ENCODE measurements around the gene TAC1.
"Not testable (repeated sequence)": the region's sequence is repeated elsewhere in the genome, so short reads cannot be mapped to it uniquely, and the experiment has no call there.

Gene TAC1

DNA sequence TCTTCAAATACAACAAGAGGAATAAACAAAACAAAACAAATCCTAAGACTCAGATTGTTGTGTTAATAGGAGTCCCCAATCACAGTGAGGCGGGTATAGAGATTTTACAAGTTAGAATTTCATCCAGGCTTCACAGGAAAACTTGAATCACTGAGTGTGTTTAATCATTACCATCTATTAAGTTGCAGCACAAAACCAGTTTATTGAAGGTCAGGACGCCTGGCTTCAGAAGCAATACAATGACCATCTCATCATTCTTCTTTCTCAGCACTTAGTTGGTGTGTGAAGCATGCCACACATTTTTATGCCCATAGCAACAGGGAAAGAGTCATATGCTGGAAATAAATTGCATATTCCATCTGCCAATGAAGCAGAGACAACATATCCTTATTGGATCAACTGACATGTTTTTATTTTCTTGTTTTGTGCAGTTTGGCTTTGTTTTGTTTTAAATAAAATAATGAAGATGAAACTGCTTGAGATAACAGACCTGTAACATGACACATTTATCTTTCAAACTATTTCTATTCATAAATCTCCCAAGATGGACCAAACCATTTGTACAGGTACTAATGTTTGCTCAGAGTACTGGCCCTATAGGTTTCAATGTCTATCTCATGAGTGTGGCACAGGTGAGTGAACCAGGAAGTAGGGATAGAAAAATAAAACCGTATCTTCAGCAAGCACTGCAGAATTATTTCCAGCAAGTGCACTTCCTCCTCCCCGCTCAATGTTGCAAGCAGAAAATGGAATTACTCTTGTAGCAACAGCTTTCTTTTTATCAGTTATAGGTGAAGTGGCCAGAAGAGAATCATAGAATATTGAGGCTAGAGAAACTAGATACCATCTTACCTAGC lies 40.4 kb downstream of the TAC1 start:
- Histone ChIP-seq H3K9ac (ENCODE audit: low read length) (no peak overlapping the region), H3K79me2 (ENCODE audit: low read length) (no peaks in the 10 kb centered on the region), H3K4me2 (ENCODE audit: low read length) (no peak overlapping the region), H3K27ac (ENCODE audit: low read length) (no peak overlapping the region), H3K27me3 (ENCODE audit: low read depth, low read length) (peaks cover 4% of the 10 kb centered on the region; the same call in 1 of the 2 replicates), H3K4me1 (ENCODE audit: low read length) (no peaks in the 10 kb centered on the region), H3K36me3 (replicated peaks; ENCODE audit: low read depth, low read length) (no peaks in the 10 kb centered on the region), H2AFZ (ENCODE audit: low read depth, low read length) (no peak overlapping the region), H3K4me3 (ENCODE audit: low read length) (no peak overlapping the region), H3K9me3 (ENCODE audit: insufficient read depth, low read length) (no peaks in the 10 kb centered on the region), H4K20me1 (ENCODE audit: insufficient read depth, low read length) (no peaks in the 10 kb centered on the region)
- TF ChIP-seq, protein P1, sequence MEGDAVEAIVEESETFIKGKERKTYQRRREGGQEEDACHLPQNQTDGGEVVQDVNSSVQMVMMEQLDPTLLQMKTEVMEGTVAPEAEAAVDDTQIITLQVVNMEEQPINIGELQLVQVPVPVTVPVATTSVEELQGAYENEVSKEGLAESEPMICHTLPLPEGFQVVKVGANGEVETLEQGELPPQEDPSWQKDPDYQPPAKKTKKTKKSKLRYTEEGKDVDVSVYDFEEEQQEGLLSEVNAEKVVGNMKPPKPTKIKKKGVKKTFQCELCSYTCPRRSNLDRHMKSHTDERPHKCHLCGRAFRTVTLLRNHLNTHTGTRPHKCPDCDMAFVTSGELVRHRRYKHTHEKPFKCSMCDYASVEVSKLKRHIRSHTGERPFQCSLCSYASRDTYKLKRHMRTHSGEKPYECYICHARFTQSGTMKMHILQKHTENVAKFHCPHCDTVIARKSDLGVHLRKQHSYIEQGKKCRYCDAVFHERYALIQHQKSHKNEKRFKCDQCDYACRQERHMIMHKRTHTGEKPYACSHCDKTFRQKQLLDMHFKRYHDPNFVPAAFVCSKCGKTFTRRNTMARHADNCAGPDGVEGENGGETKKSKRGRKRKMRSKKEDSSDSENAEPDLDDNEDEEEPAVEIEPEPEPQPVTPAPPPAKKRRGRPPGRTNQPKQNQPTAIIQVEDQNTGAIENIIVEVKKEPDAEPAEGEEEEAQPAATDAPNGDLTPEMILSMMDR (IDR thresholded peaks at IDR 0.05; ENCODE audit: low read depth, low read length), result no peak
- TF ChIP-seq EZH2phosphoT487 (IDR thresholded peaks at IDR 0.05; ENCODE audit: low read depth), result no peak

DNA sequence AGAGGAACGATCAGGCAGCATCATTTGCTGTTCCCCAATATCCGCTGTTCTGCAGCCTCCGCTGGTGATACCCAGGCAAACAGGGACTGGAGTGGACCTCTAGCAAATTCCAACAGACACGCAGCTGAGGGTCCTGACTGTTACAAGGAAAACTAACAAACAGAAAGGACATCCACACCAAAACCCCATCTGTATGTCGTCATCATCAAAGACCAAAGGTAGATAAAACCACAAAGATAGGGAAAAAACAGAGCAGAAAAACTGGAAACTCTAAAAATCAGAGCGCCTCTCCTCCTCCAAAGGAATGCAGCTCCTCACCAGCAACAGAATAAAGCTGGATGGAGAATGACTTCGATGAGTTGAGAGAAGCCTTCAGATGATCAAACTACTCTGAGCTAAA lies 54.5 kb downstream of the TAC1 start:
- H2AFZ ChIP-seq (ENCODE audit: low read depth, low read length); H3K4me3 ChIP-seq (ENCODE audit: low read length); H4K20me1 ChIP-seq (ENCODE audit: insufficient read depth, low read length); H3K9ac ChIP-seq (ENCODE audit: low read length); H3K27me3 ChIP-seq (ENCODE audit: low read depth, low read length); H3K9me3 ChIP-seq (ENCODE audit: insufficient read depth, low read length); H3K36me3 ChIP-seq (replicated peaks; ENCODE audit: low read depth, low read length); H3K4me1 ChIP-seq (ENCODE audit: low read length); H3K4me2 ChIP-seq (ENCODE audit: low read length); H3K27ac ChIP-seq (ENCODE audit: low read length); H3K79me2 ChIP-seq (ENCODE audit: low read length): not testable (repeated sequence)

Data from OCI-LY3 (cell line).